SU-DHL-6 (cell line): ENCODE results near the gene ANXA4.

ENCODE experiments used
- EZH2phosphoT487 ChIP-seq: fragments of 200-600 bp; sonication (generic), shearing (Covaris generic); conservative IDR thresholded peaks from 2 replicates; pipeline ENCODE4 v1.6.1; 2018; ENCODE audit warnings: mild to moderate bottlenecking, antibody characterized with exemption, low read length, moderate library complexity, mixed read lengths
- TF ChIP-seq, protein P1 (sequence below): fragments of 200-600 bp; sonication (generic); IDR thresholded peaks from one replicate; pipeline ENCODE4 v1.5.1; 2017; ENCODE audit warnings: antibody characterized with exemption, mild to moderate bottlenecking, low read length, moderate library complexity; ENCODE audit not compliant: insufficient read depth, poor library complexity, severe bottlenecking

DNA sequence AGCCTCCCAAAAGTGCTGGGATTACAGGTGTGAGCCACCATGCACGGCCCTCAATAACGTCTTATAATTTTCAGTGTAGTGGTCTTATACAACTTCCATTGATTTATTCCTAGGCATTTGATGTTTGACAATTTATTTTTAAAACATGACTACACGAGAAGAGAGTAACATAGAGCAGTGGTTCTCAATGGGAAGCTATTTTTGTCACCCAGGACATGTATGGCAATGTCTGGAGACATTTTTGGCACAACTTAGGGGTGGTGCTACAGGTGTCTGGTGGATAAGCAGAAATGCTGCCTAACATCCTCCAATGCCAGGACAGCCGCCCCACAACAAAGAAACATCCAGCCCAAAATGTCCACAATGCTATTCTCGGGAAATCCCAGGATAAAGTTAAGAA, 12.7 kb upstream of the ANXA4 start:
- TF ChIP-seq, protein P1, sequence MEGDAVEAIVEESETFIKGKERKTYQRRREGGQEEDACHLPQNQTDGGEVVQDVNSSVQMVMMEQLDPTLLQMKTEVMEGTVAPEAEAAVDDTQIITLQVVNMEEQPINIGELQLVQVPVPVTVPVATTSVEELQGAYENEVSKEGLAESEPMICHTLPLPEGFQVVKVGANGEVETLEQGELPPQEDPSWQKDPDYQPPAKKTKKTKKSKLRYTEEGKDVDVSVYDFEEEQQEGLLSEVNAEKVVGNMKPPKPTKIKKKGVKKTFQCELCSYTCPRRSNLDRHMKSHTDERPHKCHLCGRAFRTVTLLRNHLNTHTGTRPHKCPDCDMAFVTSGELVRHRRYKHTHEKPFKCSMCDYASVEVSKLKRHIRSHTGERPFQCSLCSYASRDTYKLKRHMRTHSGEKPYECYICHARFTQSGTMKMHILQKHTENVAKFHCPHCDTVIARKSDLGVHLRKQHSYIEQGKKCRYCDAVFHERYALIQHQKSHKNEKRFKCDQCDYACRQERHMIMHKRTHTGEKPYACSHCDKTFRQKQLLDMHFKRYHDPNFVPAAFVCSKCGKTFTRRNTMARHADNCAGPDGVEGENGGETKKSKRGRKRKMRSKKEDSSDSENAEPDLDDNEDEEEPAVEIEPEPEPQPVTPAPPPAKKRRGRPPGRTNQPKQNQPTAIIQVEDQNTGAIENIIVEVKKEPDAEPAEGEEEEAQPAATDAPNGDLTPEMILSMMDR = no peak
- TF ChIP-seq EZH2phosphoT487 = no peak
